K562 (cell line): ENCODE results near the gene ARHGEF12.

ENCODE experiments used
- ARID4B ChIP-seq: sonication (generic); formaldehyde crosslinking; IDR thresholded peaks from 2 replicates; pipeline ENCODE4 v1.8.0; 2022; ENCODE audit warnings: mild to moderate bottlenecking, missing genetic modification reagents
- ATF4 ChIP-seq: fragments of 450-650 bp; formaldehyde crosslinking; IDR thresholded peaks from 2 replicates; pipeline ENCODE4 v1.4.0; 2022; ENCODE audit warnings: mild to moderate bottlenecking, moderate library complexity
- BACH1 ChIP-seq: fragments of 200-800 bp; sonication (Bioruptor generic); IDR thresholded peaks from 2 replicates; pipeline ENCODE4 v1.6.1; 2016; ENCODE audit warnings: missing genetic modification characterization, missing compliant biosample characterization
- HDAC8 ChIP-seq: fragments of 450-650 bp; IDR thresholded peaks from 2 replicates; pipeline ENCODE4 v1.6.1; 2016; ENCODE audit warnings: mild to moderate bottlenecking, missing genetic modification characterization, moderate library complexity, missing compliant biosample characterization
- RAD21 ChIP-seq, 2 experiments: fragments of 250-450 bp in 1 of 2; fragments of 450-650 bp in 1 of 2; sonication (Bioruptor Pico) in 1 of 2; formaldehyde crosslinking in 1 of 2; IDR thresholded peaks in 1 of 2; conservative IDR thresholded peaks in 1 of 2; 2 replicates each; pipeline versions ENCODE4 v1.4.0 to v1.8.0; 2020 to 2022; ENCODE audit warnings: mild to moderate bottlenecking in 2 of 2, moderate library complexity in 1 of 2
- ZNF3 ChIP-seq: fragments of 250-450 bp; sonication (Bioruptor Pico); IDR thresholded peaks from 2 replicates; pipeline ENCODE4 v1.5.0; 2021; ENCODE audit warnings: mild to moderate bottlenecking, moderate library complexity
- ZNF408 ChIP-seq: fragments of 250-450 bp; sonication (Bioruptor Pico); IDR thresholded peaks from 2 replicates; pipeline ENCODE4 v1.4.0; 2020; ENCODE audit warnings: low read depth, mild to moderate bottlenecking, moderate library complexity

- no peak for TF ChIP-seq BACH1 (tag)
- no peak for TF ChIP-seq ZNF3
- TF ChIP-seq ARID4B, result no peak
- TF ChIP-seq RAD21 (CRISPR knock-in tag; conservative IDR thresholded peaks at IDR 0.05 in 1 of 2, IDR thresholded peaks at IDR 0.05 in 1 of 2), result no peak
- TF ChIP-seq HDAC8 (tag), result no peak
- no peak for TF ChIP-seq ATF4 (CRISPR knock-in tag)
- no peak for TF ChIP-seq ZNF408
These were observed 27.2 kb downstream of the ARHGEF12 start for GRCh38 chr11:120363436-120363835.
